Suprapubic skin (tissue), 3 donors: Measurements from ENCODE around the gene PON3.

ENCODE experiments used
- CTCF ChIP-seq, 2 donors: fragments of 200-600 bp in 1 of 2; fragments of 450-650 bp in 1 of 2; sonication (generic) in 1 of 2; IDR thresholded peaks; one replicate each; pipeline ENCODE4 v1.5.1; 2016 to 2019; ENCODE audit warnings: antibody characterized with exemption in 2 of 2, mild to moderate bottlenecking in 1 of 2, moderate library complexity in 1 of 2
- EP300 ChIP-seq: sonication (generic); formaldehyde crosslinking; IDR thresholded peaks from one replicate; pipeline ENCODE4 v1.6.1; 2017; ENCODE audit warnings: antibody characterized with exemption

GRCh38 chr7:95367606-95368005, 28.6 kb downstream of the PON3 start:
- TF ChIP-seq EP300 (no peak), CTCF (IDR thresholded peaks at IDR 0.05) (no peak)
